ENCODE results near the gene COG8.

Gene COG8

GRCh38 chr16:69344171-69344570, 4.8 kb upstream of the COG8 start:
- DNase-seq: no peak

GRCh38 chr16:69340095-69340644, 806 bp upstream of the COG8 start:
- DNase-seq: no peak

DNA sequence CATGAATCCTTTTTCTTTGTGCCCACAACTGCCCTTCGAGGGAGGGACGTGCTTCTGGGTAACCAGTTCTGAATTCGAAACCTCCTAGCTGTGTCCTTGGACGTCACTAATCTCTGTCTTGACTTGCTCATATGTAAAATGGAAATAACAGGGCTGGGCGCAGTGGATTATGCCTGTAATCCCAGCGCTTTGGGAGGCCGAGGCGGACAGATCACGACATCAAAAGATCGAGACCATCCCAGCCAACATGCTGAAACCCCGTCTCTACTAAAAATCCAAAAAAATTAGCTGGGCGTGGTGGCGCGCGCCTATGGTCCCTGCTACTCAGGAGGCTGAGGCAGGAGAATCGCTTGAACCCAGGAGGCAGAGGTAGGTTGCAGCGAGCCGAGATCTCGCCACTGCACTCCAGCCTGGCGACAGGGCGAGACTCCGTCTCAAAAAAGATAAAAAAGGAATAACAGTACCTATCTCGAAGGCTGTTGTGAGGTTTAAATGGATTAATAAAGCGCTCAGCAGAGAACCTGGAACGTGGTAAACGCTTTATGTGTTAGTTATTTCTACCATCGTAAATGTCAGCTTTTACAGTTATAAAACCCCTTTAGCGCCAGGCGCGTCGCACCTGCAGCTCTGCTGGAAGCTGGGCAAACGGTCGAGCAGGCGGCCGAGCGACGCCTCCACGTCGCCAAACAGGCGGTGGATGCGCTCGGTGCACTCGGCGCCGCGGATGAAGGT, 641 bp downstream of the COG8 start:
- DNase-seq: no peak

DNA sequence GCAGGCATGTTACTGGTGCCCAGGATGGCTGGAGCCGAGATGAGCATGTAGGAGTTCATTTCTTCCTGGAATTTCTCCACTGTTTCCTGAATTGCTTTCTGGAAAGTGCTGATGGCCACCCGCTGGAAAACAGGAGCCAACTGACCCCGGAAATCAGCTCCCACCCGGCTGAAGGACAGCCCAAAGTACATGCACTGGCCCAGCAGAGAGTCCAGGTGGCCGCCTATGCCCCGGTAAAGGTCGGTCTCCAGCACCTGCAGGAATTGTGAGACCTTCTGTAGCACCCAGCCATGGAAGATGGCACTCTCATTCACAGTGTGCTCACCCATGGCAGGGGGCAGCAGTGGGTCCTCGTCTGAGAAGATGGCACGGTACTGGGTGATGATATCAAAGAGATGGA, 4.7 kb downstream of the COG8 start:
- no peak for DNase-seq

GRCh38 chr16:69330286-69331109, 8.9 kb downstream of the COG8 start, which contains the start of gene PDF:
TSS of gene PDF (minus strand) at chr16:69330588. CDS start at chr16:69330570, 18 bp downstream.
- peak; percentile 43 for DNase-seq

DNA sequence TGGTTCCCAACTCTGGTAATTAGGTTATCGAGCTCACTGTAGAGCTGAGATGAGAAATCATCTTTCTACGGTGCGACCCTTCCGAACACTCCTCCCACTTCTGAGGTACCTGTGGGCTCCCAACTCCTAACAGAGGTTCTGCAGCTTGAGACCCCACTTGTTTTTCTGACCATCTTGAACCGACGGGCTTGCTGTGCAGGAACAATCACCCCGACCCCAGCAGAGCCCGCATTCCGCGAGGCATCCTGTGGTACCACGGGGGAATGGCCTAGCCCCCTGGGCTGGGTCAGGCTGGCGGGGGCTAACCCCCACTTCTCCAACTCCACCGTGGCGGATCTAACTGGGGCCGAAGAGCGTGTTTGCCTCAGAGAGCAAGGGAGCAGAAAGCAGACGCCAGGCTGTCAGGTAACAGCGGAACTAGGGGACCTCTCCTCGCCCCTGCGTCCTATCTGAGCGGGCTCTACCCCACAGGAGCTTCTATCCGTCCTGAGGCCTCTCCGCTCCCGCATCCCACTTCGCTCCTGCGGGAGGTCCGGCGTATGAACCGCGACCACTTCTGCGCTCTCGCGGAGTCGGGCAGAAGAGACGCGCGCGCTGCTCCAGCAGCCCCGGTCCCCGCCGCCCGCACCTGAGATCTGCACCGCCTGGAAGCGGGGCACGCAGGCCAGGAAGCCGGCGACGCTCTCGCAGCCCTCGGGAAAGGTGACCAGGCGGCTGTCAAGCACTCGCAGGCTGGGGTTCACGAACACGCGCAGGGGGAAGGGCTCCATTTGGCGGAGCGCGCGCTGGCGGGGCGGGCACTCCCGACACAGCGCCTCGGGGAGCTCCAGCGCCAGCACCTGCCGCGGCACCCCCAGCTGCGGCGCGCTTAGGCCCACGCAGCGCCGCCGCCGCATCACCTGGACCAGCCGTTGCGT, 9.7 kb downstream of the COG8 start:
- no peak for DNase-seq

DNA sequence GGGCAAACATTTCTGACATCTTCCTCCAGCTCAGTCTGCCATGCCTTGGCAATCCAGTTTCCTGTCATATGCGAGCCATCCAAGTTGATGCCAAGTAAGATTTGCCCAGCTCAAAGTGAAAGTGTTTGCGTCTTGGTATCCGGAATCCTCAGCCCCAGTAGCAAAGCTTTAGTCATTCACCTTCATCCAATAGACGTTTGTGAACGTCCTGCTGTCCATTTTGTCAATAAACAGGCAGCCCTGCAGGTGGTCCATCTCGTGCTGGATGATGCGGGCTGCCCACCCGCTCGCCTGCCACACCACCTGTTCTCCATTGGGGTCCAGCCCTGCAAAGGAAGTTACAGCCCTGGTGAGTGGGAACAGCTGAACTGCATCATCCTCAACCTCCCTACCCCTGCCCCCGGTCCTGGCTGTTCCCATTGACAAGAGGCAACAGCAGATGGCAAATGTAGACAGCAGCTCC, 10.5 kb downstream of the COG8 start:
- DNase-seq: no peak

- no peak for DNase-seq
These were observed 11.6 kb downstream of the COG8 start for GRCh38 chr16:69327585-69328310.

DNA sequence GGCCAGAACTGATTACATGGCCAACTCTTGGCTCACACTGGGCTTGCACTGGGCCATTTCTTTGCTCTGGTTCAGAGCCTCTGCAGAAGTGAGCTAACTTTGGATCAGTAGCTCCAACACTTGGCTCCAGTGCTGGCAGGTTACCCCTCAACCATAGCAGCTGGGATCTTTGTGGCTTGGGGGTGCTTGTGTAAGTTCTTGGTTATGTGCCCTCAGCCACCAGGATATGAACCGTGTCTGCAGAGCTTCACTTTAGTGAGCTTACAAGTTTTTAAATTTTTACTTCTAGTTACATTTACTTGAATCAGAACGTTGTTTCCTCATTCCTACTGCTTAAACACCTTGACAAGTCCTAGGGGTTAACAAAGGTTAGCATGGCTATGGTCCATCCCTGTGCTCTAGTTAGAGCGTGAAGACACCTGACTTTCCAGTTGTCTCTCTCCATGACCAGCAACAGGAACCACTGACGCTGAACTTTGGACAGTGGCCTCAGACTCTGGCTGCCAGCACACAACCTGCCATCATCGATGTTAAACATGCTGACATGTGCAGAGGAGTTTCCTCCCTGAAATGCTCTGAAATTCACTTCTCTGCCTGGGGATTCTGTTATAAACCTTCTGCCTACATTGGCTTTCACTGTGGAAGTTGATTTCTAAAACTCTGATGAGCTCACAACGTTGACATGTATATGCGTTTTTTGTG, 13.0 kb downstream of the COG8 start:
- no peak for DNase-seq

GRCh38 chr16:69325784-69326171, 13.6 kb downstream of the COG8 start:
- DNase-seq: no peak

DNA sequence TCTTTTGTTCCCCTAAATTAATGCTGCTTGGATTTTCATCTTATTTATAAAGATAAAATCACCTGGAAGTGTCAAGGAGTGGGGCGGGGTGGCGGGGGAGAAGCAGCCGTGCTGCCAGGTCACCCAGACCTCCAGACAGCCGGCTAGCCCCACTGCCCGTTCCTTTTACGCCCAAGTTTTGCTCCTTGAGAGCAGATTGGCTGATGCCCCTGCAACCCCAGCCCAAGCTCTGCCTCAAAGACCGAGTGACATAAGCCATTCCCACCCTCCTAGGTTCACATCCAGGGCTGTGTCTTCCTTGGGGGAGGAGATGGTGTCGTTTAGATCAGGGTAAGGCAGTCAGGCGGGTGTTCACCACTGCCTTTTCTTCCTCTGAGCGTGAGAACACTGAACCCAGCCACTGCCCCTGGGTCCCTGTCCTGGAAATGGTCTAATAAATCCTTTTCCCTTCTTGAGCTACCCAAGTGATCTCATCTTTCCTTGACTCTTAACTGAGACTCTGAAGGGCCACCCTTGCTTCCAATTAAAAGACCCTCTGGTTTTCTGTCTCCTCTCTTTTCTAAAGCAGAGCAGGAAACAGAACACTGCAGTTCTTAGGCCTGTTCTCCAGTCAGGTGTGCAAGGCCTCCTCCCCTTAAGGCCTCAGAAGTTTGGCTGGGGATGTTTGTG, 14.6 kb downstream of the COG8 start:
- no peak for DNase-seq

GRCh38 chr16:69324013-69324531, 15.3 kb downstream of the COG8 start:
- no peak for DNase-seq

- no peak for DNase-seq
These were observed 15.9 kb downstream of the COG8 start for GRCh38 chr16:69323415-69323814.

GRCh38 chr16:69322343-69322742, 17.0 kb downstream of the COG8 start:
- no peak for DNase-seq

DNA sequence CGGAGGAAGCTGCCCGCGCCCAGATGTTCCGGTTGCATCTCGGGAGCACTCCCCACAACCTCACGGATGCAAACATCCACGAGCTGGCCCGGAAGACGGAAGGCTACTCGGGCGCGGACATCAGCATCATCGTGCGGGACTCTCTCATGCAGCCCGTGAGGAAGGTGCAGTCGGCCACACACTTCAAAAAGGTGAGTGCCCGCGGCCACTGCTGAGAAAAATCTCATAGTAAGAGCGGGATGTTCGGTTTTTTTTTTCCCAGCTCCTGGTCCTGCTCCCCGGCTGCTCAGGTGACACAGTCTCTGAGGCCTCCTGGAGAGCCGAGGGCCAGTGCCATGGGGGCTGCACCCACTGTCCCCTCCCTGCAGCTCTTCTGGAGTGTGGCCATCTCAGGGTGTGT, 18.3 kb downstream of the COG8 start:
- DNase-seq: no peak

- DNase-seq: no peak
These were observed 18.7 kb downstream of the COG8 start for GRCh38 chr16:69320740-69321073.

DNA sequence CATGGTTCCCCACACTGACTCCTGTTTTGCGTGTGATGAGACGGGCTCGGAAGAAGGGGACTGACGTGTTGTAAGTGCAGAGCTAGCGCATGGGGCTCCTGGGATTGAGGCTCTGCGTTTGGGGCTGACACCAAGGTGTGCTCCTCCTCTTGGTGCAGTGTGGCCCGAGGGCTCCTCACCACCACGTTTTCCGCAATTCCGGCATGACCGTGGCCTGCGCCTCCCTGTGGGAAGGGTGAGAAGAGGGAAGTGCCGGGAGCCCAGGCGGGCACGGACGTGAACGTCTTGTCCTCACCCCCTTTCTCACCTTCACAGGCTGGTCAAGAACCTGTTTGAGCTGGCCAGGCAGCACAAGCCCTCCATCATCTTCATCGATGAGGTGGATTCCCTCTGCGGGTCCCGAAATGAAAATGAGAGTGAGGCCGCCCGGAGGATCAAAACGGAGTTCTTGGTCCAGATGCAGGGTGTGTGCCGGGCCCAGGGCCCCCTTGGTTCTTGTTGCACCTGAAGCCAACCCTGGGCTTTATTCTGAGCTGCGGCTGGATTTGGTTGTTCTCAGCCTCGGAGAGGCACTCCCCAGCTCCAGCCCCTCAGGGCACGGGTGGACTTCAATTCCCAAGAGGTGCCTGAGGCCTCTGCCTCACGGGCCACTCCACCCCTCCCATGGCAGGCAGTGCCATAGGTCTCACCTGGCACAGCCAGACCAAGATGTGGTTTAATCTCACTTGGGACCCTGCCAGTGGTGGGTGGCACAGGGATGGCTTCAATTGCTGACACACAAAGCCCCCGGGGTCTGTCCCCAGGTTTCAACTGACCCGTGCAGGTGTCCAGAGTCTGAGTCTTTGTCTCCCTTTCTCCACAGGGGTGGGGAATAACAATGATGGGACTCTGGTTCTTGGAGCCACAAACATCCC, 19.3 kb downstream of the COG8 start:
- DNase-seq: no peak

DNA sequence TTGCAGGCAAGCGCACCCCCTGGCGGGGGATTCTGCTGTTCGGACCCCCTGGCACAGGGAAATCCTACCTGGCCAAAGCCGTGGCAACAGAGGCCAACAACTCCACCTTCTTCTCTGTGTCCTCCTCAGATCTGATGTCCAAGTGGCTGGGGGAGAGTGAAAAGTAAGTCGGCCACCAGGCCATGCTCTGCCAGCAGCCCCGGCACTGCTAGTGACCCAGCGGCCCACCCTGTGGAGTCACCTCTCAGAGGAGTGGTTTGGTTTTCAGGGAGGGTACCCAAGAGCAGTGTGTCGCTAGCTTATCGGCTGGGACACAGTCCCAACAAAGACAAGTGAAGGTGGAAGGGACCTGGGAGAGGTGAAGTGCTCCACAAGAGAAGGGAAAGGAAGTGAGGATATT, 20.0 kb downstream of the COG8 start:
- no peak for DNase-seq

- no peak for DNase-seq
These were observed 20.5 kb downstream of the COG8 start for GRCh38 chr16:69318911-69319289.
